ENCODE results near the gene RSPRY1.

The RSPRY1 gene

DNA sequence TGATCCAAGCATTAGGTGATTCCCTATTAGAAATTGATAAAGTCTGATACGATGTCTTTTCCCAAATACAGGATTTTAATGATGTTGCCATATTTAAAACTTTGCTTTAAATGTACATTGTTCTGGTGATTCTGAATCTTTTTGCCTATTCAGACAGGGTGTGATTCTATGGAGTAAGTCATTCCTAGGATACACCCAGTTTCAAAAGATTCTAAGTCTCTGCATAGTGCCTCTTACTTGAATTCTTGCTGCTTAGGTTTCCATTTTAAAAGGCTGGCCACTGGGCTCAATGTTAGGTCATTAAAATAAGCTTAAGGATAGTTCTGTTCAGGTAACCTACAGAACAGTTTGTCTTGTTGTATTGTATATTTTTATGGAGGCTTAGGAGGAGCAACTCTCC, 36.9 kb downstream of the RSPRY1 start:
- H3K9me3 ChIP-seq (ENCODE audit: control insufficient read depth, insufficient read depth, low read length), result no peaks in the 10 kb centered on the region
- H3F3A ChIP-seq (ENCODE audit: control insufficient read depth, insufficient read depth), result no peaks in the 10 kb centered on the region
- no peak for TF ChIP-seq EZH2phosphoT487 (IDR thresholded peaks at IDR 0.05; ENCODE audit: borderline replicate concordance, low read length)
- TF ChIP-seq, protein P1, sequence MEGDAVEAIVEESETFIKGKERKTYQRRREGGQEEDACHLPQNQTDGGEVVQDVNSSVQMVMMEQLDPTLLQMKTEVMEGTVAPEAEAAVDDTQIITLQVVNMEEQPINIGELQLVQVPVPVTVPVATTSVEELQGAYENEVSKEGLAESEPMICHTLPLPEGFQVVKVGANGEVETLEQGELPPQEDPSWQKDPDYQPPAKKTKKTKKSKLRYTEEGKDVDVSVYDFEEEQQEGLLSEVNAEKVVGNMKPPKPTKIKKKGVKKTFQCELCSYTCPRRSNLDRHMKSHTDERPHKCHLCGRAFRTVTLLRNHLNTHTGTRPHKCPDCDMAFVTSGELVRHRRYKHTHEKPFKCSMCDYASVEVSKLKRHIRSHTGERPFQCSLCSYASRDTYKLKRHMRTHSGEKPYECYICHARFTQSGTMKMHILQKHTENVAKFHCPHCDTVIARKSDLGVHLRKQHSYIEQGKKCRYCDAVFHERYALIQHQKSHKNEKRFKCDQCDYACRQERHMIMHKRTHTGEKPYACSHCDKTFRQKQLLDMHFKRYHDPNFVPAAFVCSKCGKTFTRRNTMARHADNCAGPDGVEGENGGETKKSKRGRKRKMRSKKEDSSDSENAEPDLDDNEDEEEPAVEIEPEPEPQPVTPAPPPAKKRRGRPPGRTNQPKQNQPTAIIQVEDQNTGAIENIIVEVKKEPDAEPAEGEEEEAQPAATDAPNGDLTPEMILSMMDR (IDR thresholded peaks at IDR 0.05; ENCODE audit: low read depth, low read length, poor library complexity, severe bottlenecking), result no peak
- H4K20me1 ChIP-seq (ENCODE audit: control insufficient read depth, insufficient read depth, low read depth, low read length), result no peaks in the 10 kb centered on the region
- no peaks in the 10 kb centered on the region for H3K9me2 ChIP-seq (replicated peaks; ENCODE audit: control insufficient read depth, low read length)
- no peaks in the 10 kb centered on the region for H3K27me3 ChIP-seq (ENCODE audit: control insufficient read depth, low read length)
- H3K4me2 ChIP-seq (ENCODE audit: low read length), result no peak overlapping the region
- H3K36me3 ChIP-seq (ENCODE audit: control insufficient read depth, low read length), result peaks cover 59% of the 10 kb centered on the region
- no peaks in the 10 kb centered on the region for H3K79me2 ChIP-seq (ENCODE audit: control insufficient read depth, low read length)
- H3K4me1 ChIP-seq (ENCODE audit: control insufficient read depth, low read length), result peaks cover 16% of the 10 kb centered on the region
- H3K27ac ChIP-seq (ENCODE audit: low read depth, low read length), result no peak overlapping the region
- no peak overlapping the region for H3K4me3 ChIP-seq (ENCODE audit: low read length)

DNA sequence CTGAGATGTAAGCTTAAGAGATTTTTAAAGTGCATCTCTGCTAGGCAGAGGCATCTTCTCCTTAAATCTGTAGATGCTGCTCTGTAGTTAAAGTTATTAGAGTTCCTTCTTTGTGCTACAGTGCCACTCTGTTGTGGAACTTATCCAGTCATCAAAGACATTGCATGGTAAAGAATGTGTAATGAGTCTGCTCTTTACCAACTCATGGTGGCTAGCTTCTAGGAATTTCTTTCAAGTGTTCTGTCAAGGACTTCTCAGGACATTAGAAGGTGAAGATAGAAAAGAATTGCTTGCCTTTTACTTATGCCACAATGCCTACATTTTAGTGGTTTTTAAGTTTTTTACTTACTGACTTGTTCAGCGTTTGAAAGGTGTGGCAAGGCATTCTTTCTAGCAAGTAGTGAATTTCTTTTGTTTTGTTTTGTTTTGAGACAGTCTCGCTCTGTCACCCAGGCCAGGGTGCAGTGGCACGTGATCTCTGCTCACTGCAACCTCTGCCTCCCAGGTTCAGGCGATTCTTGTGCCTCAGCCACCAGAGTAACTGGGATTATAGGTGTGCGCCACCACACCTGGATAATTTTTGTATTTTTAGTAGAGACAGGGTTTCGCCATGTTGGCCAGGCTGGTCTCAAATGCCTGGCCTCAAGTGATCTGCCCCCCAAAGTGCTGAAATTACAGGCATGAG, 38.7 kb downstream of the RSPRY1 start:
- Histone ChIP-seq H3K9me3 (ENCODE audit: control insufficient read depth, insufficient read depth, low read length) (no peaks in the 10 kb centered on the region), H3K4me2 (ENCODE audit: low read length) (0 out of 2 replicates have a peak overlapping the region, but pooled peaks have one; percentile 14), H3K79me2 (ENCODE audit: control insufficient read depth, low read length) (no peaks in the 10 kb centered on the region), H3K27me3 (ENCODE audit: control insufficient read depth, low read length) (no peaks in the 10 kb centered on the region), H3K27ac (ENCODE audit: low read depth, low read length) (no peak overlapping the region), H3K4me3 (ENCODE audit: low read length) (no peak overlapping the region), H3F3A (ENCODE audit: control insufficient read depth, insufficient read depth) (no peaks in the 10 kb centered on the region), H3K4me1 (ENCODE audit: control insufficient read depth, low read length) (peaks cover 16% of the 10 kb centered on the region), H3K9me2 (replicated peaks; ENCODE audit: control insufficient read depth, low read length) (no peaks in the 10 kb centered on the region), H4K20me1 (ENCODE audit: control insufficient read depth, insufficient read depth, low read depth, low read length) (no peaks in the 10 kb centered on the region), H3K36me3 (ENCODE audit: control insufficient read depth, low read length) (peaks cover 65% of the 10 kb centered on the region)
- TF ChIP-seq EZH2phosphoT487 (IDR thresholded peaks at IDR 0.05; ENCODE audit: borderline replicate concordance, low read length), result no peak
- TF ChIP-seq, protein P1 (IDR thresholded peaks at IDR 0.05; ENCODE audit: low read depth, low read length, poor library complexity, severe bottlenecking), result no peak

DNA sequence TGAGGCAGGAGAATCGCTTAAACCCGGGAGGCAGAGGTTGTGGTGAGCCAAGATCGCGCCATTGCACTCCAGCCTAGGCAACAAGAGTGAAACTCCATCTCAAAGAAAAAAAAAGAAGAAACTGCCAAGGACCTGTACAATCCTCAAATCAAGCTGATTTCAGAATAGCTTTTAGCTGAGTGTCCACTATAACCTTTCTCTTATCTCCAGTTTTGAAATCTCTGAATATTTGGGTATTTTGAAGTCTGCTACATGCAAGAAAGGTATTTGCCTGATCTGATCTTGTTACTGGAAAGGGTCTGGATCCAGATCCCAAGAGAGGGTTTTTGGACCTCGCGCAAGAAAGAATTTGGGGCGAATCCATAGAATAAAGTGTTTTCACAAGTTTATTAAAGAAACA, 39.8 kb downstream of the RSPRY1 start:
- peaks cover 16% of the 10 kb centered on the region for H3K4me1 ChIP-seq (ENCODE audit: control insufficient read depth, low read length)
- H3K27me3 ChIP-seq (ENCODE audit: control insufficient read depth, low read length), result no peaks in the 10 kb centered on the region
- H3K27ac ChIP-seq (ENCODE audit: low read depth, low read length), result no peak overlapping the region
- no peaks in the 10 kb centered on the region for H4K20me1 ChIP-seq (ENCODE audit: control insufficient read depth, insufficient read depth, low read depth, low read length)
- no peaks in the 10 kb centered on the region for H3K79me2 ChIP-seq (ENCODE audit: control insufficient read depth, low read length)
- no peaks in the 10 kb centered on the region for H3K9me2 ChIP-seq (replicated peaks; ENCODE audit: control insufficient read depth, low read length)
- H3K4me3 ChIP-seq (ENCODE audit: low read length), result no peak overlapping the region
- H3K9me3 ChIP-seq (ENCODE audit: control insufficient read depth, insufficient read depth, low read length), result no peaks in the 10 kb centered on the region
- TF ChIP-seq, protein P1 (IDR thresholded peaks at IDR 0.05; ENCODE audit: low read depth, low read length, poor library complexity, severe bottlenecking), result no peak
- no peak for TF ChIP-seq EZH2phosphoT487 (IDR thresholded peaks at IDR 0.05; ENCODE audit: borderline replicate concordance, low read length)
- H3K4me2 ChIP-seq (ENCODE audit: low read length), result no peak overlapping the region
- peaks cover 69% of the 10 kb centered on the region for H3K36me3 ChIP-seq (ENCODE audit: control insufficient read depth, low read length)
- no peaks in the 10 kb centered on the region for H3F3A ChIP-seq (ENCODE audit: control insufficient read depth, insufficient read depth)

Measured in DOHH2 (cell line).